H1 (cell line): ENCODE results near the gene ZFYVE16. TPM values are rescaled to one million over a fixed set of nuclear protein-coding genes. Genes with fewer than 3 reads are reported as not detected.

Source experiments
- CTCF ChIA-PET: fragments of 300-600 bp; sonication (Branson Sonifier 250); formaldehyde crosslinking; loops from one replicate; lab custom pipeline; 2021; ENCODE audit not compliant: partially characterized antibody; lab: Charles Lee
- POLR2A ChIA-PET: fragments of 300-600 bp; sonication (Branson Sonifier 250); formaldehyde crosslinking; loops from one replicate; lab custom pipeline; 2021; ENCODE audit warnings: inconsistent platforms; ENCODE audit not compliant: partially characterized antibody; lab: Charles Lee
- DNase-seq, 2 experiments: peaks; one replicate each; pipeline versions ENCODE4 v3.0.0 to v3.0.0-alpha.2; 2010 to 2022; ENCODE audit warnings: low spot score in 2 of 2, low read depth in 1 of 2, mixed read lengths in 1 of 2
- FAIRE-seq: peaks from 2 replicates; lab custom pipeline; 2011; peaks lifted over from hg19 to GRCh38; lab: Jason Lieb, UNC
- H2AFZ ChIP-seq: 2 replicates; pipeline ENCODE4 v1.8.1; 2012; ENCODE audit warnings: low read length, inconsistent platforms
- H2AK5ac ChIP-seq: 2 replicates; pipeline ENCODE4 v1.6.1; 2013; ENCODE audit warnings: low read depth, low read length
- H2BK120ac ChIP-seq: replicated peaks from 2 replicates; pipeline ENCODE3; 2013; ENCODE audit warnings: low read depth, low read length, inconsistent platforms
- H2BK12ac ChIP-seq: 2 replicates; pipeline ENCODE4 v1.6.1; 2013; ENCODE audit warnings: low read depth, low read length
- H2BK15ac ChIP-seq: 2 replicates; pipeline ENCODE4 v1.6.1; 2013; ENCODE audit warnings: low read length
- H2BK20ac ChIP-seq: 2 replicates; pipeline ENCODE4 v1.6.1; 2013; ENCODE audit warnings: low read length
- H2BK5ac ChIP-seq: 2 replicates; pipeline ENCODE4 v1.6.1; 2013; ENCODE audit warnings: low read depth, low read length
- H3K14ac ChIP-seq: 2 replicates; pipeline ENCODE4 v1.6.1; 2013; ENCODE audit warnings: inconsistent platforms; ENCODE audit not compliant: insufficient read length
- H3K18ac ChIP-seq: 2 replicates; pipeline ENCODE4 v1.6.1; 2013; ENCODE audit warnings: low read length; ENCODE audit errors: extremely low read depth
- H3K23ac ChIP-seq: 2 replicates; pipeline ENCODE4 v1.6.1; 2013; ENCODE audit warnings: inconsistent platforms; ENCODE audit not compliant: insufficient read length
- H3K23me2 ChIP-seq: 2 replicates; pipeline ENCODE4 v1.6.1; 2013; ENCODE audit warnings: low read depth, low read length
- H3K27ac ChIP-seq: 2 replicates; pipeline ENCODE4 v1.6.1; 2011; ENCODE audit warnings: low read depth, low read length, inconsistent platforms
- H3K27me3 ChIP-seq, 4 experiments: replicated peaks in 1 of 4; 1 replicate in 1 of 4; 2 replicates in 3 of 4; pipeline versions ENCODE4 v1.6.1 to v1.8.1; 2011 to 2013; ENCODE audit warnings: low read length in 3 of 4, mild to moderate bottlenecking in 3 of 4, inconsistent platforms in 2 of 4, mixed read lengths in 2 of 4, moderate library complexity in 1 of 4; ENCODE audit not compliant: control insufficient read depth in 3 of 4, insufficient read depth in 3 of 4; ENCODE audit errors: extremely low read depth in 1 of 4
- H3K36me3 ChIP-seq, 4 experiments: 2 replicates each; pipeline versions ENCODE4 v1.6.1 to v1.8.1; 2011 to 2013; ENCODE audit warnings: mild to moderate bottlenecking in 4 of 4, low read length in 3 of 4, moderate library complexity in 2 of 4, control low read depth in 1 of 4, inconsistent platforms in 1 of 4; ENCODE audit not compliant: insufficient read depth in 4 of 4, control insufficient read depth in 2 of 4
- H3K4ac ChIP-seq: replicated peaks from 2 replicates; pipeline ENCODE3; 2013; ENCODE audit warnings: low read length, low read depth, mixed read lengths, inconsistent platforms; ENCODE audit not compliant: insufficient read length
- H3K4me1 ChIP-seq, 4 experiments: replicated peaks in 1 of 4; 1 replicate in 1 of 4; 2 replicates in 3 of 4; pipeline versions ENCODE4 v1.6.1 to v1.8.1; 2011 to 2013; ENCODE audit warnings: low read length in 3 of 4, inconsistent platforms in 2 of 4, mixed read lengths in 1 of 4; ENCODE audit not compliant: insufficient read depth in 4 of 4, control insufficient read depth in 3 of 4
- H3K4me2 ChIP-seq, 2 experiments: 2 replicates each; pipeline versions ENCODE4 v1.6.1 to v1.8.1; 2011 to 2013; ENCODE audit warnings: low read depth in 2 of 2, low read length in 2 of 2, control low read depth in 1 of 2, inconsistent platforms in 1 of 2, mild to moderate bottlenecking in 1 of 2; ENCODE audit not compliant: insufficient read depth in 1 of 2
- H3K4me3 ChIP-seq, 4 experiments: fragments of 200-600, 300-600 bp in 1 of 4; sonication (generic), shearing (Covaris generic), sonication (Bioruptor Twin) in 1 of 4; 2 replicates each; pipeline versions ENCODE4 v1.5.1 to v1.8.1; 2011 to 2016; ENCODE audit warnings: low read length in 4 of 4, low read depth in 3 of 4, control low read depth in 2 of 4, inconsistent platforms in 2 of 4, mild to moderate bottlenecking in 2 of 4, mixed read lengths in 1 of 4, moderate library complexity in 1 of 4; ENCODE audit not compliant: insufficient read depth in 2 of 4; ENCODE audit errors: extremely low read depth in 1 of 4
- H3K56ac ChIP-seq: replicated peaks from 2 replicates; pipeline ENCODE3; 2013; ENCODE audit warnings: low read depth, mild to moderate bottlenecking, mixed read lengths, low read length, inconsistent platforms; ENCODE audit not compliant: insufficient read length
- H3K79me1 ChIP-seq: 2 replicates; pipeline ENCODE4 v1.6.1; 2013; ENCODE audit warnings: low read depth, low read length, control low read depth
- H3K79me2 ChIP-seq, 2 experiments: 2 replicates each; pipeline versions ENCODE4 v1.6.1 to v1.8.1; 2012 to 2013; ENCODE audit warnings: low read length in 2 of 2, mild to moderate bottlenecking in 2 of 2, inconsistent platforms in 1 of 2; ENCODE audit not compliant: insufficient read depth in 2 of 2, control insufficient read depth in 1 of 2
- H3K9ac ChIP-seq, 4 experiments: replicated peaks in 1 of 4; 1 replicate in 1 of 4; 2 replicates in 3 of 4; pipeline versions ENCODE4 v1.6.1 to v1.8.1; 2011 to 2013; ENCODE audit warnings: low read depth in 3 of 4, low read length in 3 of 4, control low read depth in 2 of 4, mild to moderate bottlenecking in 2 of 4, moderate library complexity in 2 of 4, inconsistent platforms in 1 of 4; ENCODE audit errors: extremely low read depth in 1 of 4
- H3K9me3 ChIP-seq, 2 experiments: 2 replicates each; pipeline versions ENCODE4 v1.6.1 to v1.8.1; 2012 to 2013; ENCODE audit warnings: mild to moderate bottlenecking in 2 of 2, moderate library complexity in 2 of 2, control low read depth in 1 of 2, inconsistent platforms in 1 of 2, low read depth in 1 of 2, low read length in 1 of 2, mixed read lengths in 1 of 2; ENCODE audit not compliant: insufficient read depth in 2 of 2
- H4K20me1 ChIP-seq, 2 experiments: replicated peaks in 1 of 2; 2 replicates each; pipeline versions ENCODE3 to v1.8.1; 2011 to 2013; ENCODE audit warnings: inconsistent platforms in 2 of 2, low read length in 2 of 2, mild to moderate bottlenecking in 1 of 2; ENCODE audit not compliant: insufficient read depth in 2 of 2, control insufficient read depth in 1 of 2
- H4K5ac ChIP-seq: 2 replicates; pipeline ENCODE4 v1.6.1; 2013; ENCODE audit warnings: low read length, low read depth, mixed read lengths, inconsistent platforms; ENCODE audit not compliant: insufficient read length
- H4K8ac ChIP-seq: 2 replicates; pipeline ENCODE4 v1.8.0; 2013; ENCODE audit warnings: mild to moderate bottlenecking, moderate library complexity, low read length, inconsistent platforms; ENCODE audit not compliant: insufficient read depth; ENCODE audit errors: extremely low read depth
- H4K91ac ChIP-seq: replicated peaks from 2 replicates; pipeline ENCODE3; 2013; ENCODE audit warnings: low read length, mixed read lengths, inconsistent platforms; ENCODE audit not compliant: insufficient read length
- JUN ChIP-seq: IDR thresholded peaks from 2 replicates; pipeline ENCODE4 v1.6.1; 2011; ENCODE audit warnings: low read depth, mild to moderate bottlenecking, improper control_type of control experiment, low read length
- POLR2A ChIP-seq, 2 experiments: IDR thresholded peaks; 1 replicate in 1 of 2; 2 replicates in 1 of 2; pipeline ENCODE4 v1.6.1; 2011; ENCODE audit warnings: low read depth in 2 of 2, low read length in 2 of 2, mild to moderate bottlenecking in 2 of 2; ENCODE audit errors: control extremely low read depth in 1 of 2
- WGBS, 2 experiments: shearing (Covaris generic) in 1 of 2; methylation state at CpG; one replicate each; pipeline versions ENCODE4 v1.1.6 to v1.1.7; 2013 to 2015; ENCODE audit warnings: low lambda C conversion rate in 2 of 2, mixed read lengths in 2 of 2, inconsistent platforms in 1 of 2, low coverage in 1 of 2, missing lambda C conversion rate in 1 of 2; ENCODE audit not compliant: insufficient replicate concordance in 2 of 2, insufficient coverage in 1 of 2, insufficient read length in 1 of 2; ENCODE audit errors: extremely low coverage in 1 of 2, missing lambda C conversion rate in 1 of 2; 5-methylcytosine and 5-hydroxymethylcytosine counted together
- polyA plus RNA-seq, 7 experiments: library from polyadenylated mRNA; depleted of rRNA in 3 of 7; stranded (reverse) in 5 of 7; unstranded in 2 of 7; fragments of >200 nt in 5 of 7; fragments of 200-250 nt in 2 of 7; gene quantifications; 1 replicate in 5 of 7; 2 replicates in 1 of 7; 4 replicates in 1 of 7; pipeline versions ENCODE4 v1.2.1 to v1.2.3, GENCODE V29; 2011 to 2013; ENCODE audit warnings: missing spikeins in 2 of 7, mixed read lengths in 2 of 7
- total RNA-seq: library from RNA; stranded (reverse); fragmentation: NEBNext Ultra II Directional; extraction: Animal tissue kit (Norgen Biotek cat#: 25700); gene quantifications from 2 replicates; pipeline ENCODE4 v1.2.1, GENCODE V29; 2021

ZFYVE16 gene
- total and polyA plus RNA-seq, 2 of the 8 experiments (the other 6 are each of a cell fraction or from before 2014, with no cell fraction given), result 3.6 to 24.2 TPM

DNA sequence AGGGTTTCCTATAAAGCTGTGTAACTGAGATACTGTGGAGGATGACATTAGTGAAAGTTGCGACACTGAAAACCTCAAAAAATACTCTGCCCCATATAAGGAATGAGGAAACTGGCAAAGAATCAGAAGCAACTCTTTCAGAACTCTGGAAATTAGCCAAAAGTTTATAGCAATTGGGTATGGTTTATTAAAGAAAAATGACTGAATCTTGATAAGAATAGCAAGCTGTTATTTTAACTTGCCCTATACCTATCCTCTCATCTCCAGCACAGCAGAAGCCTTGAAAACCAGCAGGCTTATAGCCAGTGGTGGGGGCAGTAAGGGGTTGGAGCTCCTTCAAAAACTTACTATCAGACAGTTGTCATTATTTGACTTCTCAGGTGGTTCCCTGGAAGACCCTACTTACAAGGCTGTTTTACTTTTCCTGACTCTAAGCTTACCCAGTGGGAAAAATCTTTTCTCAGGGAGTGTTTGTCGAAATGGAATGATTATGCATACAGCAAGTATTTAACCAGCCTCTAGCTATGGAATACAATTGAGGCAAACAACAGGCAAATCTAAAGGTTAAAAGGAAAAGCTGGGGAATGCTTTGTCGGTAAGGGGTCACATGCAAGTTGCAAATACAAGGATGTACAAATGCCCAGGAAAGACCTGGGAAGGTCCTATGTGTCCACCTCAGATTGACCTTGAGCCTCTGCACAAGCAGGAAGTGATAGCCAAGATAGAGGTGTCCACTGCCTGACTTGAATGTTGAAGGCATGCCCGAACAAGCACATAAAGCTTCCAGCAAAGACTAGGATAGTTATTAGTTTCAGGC, 59.0 kb downstream of the ZFYVE16 start:
- FAIRE-seq, result no peak
- Histone ChIP-seq H3K79me1 (no peaks in the 10 kb centered on the region), H3K36me3 (peaks cover 0 to 30% (median 6%) of the 10 kb centered on the region in 4 experiments; a peak in 4 of 8 replicates), H3K27me3 (no peaks in the 10 kb centered on the region), H3K23me2 (no peaks in the 10 kb centered on the region), H3K4ac (no peak overlapping the region), H2BK5ac (no peak overlapping the region), H3K27ac (no peak overlapping the region), H4K5ac (no peak overlapping the region), H2BK15ac (no peak overlapping the region), H3K14ac (no peak overlapping the region), H2BK12ac (no peak overlapping the region), H2AFZ (no peak overlapping the region), H3K9ac (no peak overlapping the region; a peak in 1 of 7 replicates), H3K18ac (no peak overlapping the region), H3K4me3 (no peak overlapping the region), H2AK5ac (no peak overlapping the region), H4K20me1 (no peaks in the 10 kb centered on the region), H4K8ac (no peak overlapping the region), H2BK20ac (no peak overlapping the region), H3K4me1 (no peaks in the 10 kb centered on the region), H3K9me3 (peaks cover 10 to 19% of the 10 kb centered on the region in 2 experiments; a peak in 3 of 4 replicates), H4K91ac (no peak overlapping the region), H3K79me2 (no peaks in the 10 kb centered on the region), H3K56ac (no peak overlapping the region), H3K23ac (no peak overlapping the region), H2BK120ac (no peak overlapping the region), H3K4me2 (no peak overlapping the region)
- TF ChIP-seq JUN (no peak), POLR2A (IDR thresholded peaks at IDR 0.05; ENCODE audit: control extremely low read depth in 1 of 2, low read depth in 2 of 2, low read length in 2 of 2) (no peak)
- POLR2A ChIA-PET, result interaction anchor here (1.0 kb wide), 1 partner anchor 375 kb away, joined by 3 read pairs; no protein-coding TSS in a partner anchor
- WGBS, 2 experiments, result 62% methylated on average over 4 of the region's 4 CpGs; no CpG with 5 or more reads in 1 of the 2 experiments
- CTCF ChIA-PET, result interaction anchor here (1.2 to 1.8 kb wide), 3 partner anchors 12 to 14 kb away, joined by 3 to 7 read pairs (median 4); no protein-coding TSS in a partner anchor
- DNase-seq, result no peak
